ENCODE data around the gene CDC16.
"Not testable (repeated sequence)": the region's sequence is repeated elsewhere in the genome, so short reads cannot be mapped to it uniquely, and the experiment has no call there.

The CDC16 gene

DNA sequence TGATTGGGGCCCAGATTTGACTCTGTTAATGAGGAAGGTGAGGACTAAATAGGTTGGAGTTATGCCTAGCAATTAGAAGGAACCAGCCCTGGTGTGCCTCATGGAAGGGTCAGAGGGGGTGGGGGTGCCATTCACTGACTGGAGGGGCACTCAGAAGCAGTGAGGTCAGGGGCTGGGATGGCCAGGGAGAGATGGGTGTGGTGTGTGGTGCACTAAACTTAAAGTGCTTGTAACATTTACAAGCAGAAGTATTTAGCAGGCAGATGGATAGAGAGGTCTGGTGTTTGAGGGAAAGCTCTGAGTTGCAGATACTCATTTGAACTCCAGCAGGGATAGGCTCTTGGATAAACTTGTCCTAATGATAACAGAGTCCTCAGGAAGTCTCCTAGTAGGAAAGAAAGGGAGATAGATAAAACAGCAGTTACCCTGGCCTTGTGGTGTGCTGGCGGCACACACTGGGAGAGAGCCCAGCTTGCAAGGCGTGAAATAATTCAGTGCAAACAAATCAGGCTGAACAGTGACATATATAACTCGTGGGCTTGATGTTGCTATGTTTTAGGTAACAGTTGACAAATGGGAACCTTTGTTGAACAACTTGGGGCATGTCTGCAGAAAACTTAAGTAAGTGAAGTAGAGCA, 26.8 kb downstream of the CDC16 start:
- DNase-seq (ENCODE audit: low read depth in 2 of 3, low spot score in 1 of 3), result no peak

DNA sequence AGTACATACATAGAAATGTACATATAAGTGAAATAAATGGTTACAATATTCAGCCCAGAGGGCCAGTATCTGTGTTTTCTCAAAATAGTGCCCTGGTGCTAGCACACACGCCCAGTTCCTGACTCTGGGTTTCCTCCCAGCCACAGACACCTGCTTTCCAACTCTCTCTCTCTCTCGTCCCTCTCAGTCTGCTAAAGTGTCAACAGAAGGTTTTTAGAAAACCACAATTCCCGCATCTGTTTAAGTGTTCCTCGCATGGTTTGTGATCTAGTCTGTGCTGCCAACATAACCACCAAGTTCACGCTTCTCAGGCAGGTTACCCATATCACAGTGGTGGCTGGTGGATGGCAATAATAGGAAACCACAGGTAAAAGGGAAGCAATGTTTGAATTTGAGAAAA, 28.9 kb downstream of the CDC16 start:
- no peak for DNase-seq (ENCODE audit: low read depth in 2 of 3, low spot score in 1 of 3)

DNA sequence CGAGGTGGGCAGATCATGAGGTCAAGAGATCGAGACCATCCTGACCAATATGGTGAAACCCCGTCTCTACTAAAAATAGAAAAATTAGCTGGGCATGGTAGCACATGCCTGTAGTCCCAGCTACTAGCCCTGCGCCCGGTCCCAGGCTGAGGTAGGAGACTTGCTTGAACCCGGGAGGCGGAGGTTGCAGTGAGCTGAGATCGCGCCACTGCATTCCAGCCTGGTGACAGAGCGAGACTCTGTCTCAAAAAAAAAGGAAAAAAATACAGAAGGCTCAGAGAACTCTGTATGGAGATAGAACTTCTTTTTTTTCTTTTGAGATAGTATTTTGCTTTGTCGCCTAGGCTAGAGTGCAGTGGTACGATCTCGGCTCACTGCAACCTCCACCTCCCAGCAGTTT, 29.6 kb downstream of the CDC16 start:
- DNase-seq (ENCODE audit: low read depth in 2 of 3, low spot score in 1 of 3), result not testable (repeated sequence)

DNA sequence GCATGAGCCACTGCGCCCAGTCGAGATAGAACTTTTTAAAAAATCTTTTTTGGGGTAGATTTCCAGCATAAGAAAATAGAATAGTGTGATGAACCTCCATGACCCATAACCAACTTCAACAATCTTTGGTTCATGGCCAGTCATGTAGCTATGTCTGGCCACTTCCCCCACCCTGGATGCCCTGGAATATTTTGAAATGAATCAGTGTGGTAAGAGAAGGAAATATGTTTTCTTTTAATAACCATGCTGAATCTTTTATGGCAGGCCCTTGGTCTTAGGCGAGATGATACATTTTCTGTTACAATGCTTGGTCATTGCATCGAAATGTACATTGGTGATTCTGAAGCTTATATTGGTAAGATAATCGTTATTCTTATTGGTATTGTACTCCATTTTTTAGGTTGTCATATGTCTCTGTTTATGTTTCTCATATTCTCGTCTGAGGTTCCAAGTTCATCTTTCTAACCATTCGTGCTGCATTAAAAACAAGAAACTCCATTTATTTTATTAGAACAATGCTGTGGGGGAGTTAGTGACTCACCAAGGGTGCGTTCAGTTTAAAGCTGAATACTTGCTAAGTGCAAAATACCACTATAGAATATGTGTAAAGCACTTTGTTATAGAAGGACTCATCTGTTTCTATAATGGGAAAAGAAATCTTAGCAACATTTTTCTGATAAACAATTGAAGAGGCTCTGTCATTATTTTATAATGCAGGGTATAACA, 30.4 kb downstream of the CDC16 start:
- DNase-seq (ENCODE audit: low read depth in 2 of 3, low spot score in 1 of 3), result no peak

DNA sequence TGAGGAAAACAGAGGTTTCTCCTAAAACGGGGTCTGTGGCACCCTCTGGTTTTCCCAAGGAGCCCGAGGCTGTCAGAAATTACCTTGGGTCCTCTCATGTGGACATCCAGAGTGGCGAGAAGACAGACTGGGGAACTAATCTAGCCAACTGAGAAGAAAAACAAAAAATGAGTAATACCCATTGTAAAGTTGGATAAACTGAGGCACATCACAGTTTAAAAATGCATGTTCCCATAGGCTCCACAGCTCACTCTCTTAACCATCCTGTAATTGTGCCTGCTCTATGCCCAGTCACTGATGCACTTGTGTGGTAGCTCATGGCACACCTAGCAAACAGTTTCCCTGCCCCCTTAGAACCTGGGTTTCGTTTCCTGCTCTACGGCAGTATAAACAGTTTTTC, 31.5 kb downstream of the CDC16 start:
- DNase-seq (ENCODE audit: low read depth in 2 of 3, low spot score in 1 of 3), result no peak

DNA sequence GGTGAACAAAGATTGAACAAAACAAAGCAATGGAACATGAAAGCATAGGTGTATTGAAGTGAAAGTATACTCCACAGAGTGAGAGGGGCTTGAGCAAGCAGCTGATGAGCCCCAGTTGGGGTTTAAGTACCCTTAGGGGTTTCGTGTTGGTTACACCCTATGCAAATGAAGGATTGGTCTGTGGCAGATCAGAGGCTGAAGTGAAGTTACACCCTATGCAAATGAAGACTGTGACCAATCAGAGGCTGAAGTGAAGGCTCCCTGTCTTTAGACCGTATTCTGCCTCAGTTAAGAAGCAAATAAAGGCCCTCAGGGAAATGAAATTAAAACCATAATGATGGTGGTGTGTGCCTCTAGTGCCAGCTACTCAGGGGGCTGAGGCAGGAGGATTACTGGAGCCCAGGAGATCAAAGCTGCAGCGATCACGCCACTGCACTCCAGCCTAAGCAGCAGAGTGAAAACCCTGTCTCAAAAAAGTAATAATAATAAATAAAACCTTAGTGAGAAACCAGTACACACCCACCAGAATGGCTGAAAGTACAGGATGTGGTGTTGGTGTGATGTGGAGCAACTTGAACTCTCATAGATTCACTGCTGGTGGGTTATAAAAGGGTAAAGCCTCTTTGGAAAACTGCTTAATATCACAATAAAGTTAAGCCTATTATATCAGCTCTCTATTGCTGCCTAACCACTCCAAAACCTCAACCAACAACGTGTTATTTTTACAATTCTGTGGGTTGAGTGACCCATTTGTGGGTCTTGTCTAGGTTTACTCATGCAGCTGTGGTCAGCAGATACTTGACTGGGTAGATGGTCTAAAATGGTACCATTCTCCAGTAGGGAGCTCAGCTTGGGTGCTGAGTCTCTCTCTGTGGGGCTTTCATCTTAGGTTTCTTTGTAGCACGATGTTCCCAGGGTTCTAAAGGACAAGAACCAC, 33.9 kb downstream of the CDC16 start:
- DNase-seq (ENCODE audit: low read depth in 2 of 3, low spot score in 1 of 3), result no peak

DNA sequence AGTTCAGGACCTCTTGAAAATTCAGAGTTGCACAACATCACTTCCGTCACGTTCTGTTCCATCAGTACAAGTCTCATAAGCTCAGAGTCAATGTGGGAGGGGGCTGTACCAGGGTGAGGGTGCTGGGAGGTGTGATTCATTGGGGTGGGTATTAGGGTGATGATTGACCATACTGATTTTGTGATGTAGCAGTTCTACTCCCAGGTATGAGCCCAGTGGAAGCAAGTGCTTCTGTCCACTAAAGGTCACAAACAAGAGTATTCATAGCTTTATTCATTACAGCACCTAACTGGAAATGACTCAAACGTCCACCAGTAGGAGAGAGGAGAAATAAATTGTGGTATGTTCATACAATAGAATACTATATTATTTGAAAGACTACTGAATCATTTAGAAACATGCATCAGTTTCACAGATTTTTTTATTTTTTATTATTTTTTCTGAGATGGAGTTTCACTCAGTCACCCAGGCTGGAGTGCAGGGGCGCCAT, 34.6 kb downstream of the CDC16 start:
- DNase-seq (ENCODE audit: low read depth in 2 of 3, low spot score in 1 of 3), result no peak

DNA sequence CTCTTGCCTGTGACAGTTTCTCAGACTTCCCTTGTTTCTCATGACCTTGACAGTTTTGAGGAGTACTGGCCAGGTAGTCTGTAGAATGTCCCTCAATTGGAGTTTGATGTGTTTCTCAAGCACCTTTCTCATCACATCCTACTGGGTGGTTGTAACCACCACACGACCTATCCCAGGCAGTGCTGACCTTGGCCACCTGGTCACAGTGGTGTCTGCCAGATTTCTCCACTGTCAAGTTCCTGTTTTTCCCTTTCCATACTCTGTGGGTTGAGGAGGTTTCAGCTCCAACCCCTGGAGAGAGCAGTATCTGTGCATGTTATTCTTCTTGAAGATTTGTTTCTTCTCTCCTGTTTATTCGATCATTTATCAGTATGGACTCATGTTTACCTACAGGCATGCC, 38.3 kb downstream of the CDC16 start:
- DNase-seq (ENCODE audit: low read depth in 2 of 3, low spot score in 1 of 3), result no peak

DNA sequence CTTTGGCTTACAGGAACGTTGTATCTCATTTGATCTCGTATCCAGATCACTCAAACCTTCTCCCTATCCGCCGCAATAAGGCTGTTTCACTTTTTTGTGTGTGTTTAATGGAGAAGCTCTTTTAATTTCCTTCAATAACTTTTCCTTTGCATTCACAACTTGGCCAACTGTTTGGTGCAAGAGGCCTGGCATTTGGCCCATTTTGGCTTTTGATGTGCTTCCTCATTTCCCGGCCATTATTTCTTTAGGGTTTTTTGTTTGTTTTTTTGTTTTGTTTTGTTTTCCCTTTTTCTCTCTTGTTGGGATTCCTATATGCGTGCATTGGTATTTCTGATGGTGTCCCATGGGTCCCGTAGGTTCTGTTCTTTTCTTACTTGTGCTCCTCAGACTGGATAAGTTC, 40.6 kb downstream of the CDC16 start:
- no peak for DNase-seq (ENCODE audit: low read depth in 2 of 3, low spot score in 1 of 3)

DNA sequence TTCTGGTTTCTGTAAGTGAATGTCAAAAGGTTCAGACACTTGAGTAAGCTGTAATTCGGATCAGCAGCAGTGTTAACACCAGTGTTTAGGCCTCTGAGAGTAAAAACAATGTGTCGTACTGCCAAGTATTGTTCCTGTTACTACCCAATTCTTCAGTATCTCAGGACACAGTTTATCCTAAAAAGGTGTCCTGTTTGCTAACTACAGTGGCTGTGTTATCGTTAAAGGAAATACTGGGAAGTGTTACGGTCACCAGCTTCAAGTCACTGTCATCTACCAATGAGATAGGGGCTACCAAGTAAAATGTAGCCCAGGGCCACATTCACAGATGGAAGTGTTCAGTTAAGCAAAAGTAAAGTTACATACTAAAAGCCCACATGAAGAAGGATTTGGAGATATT, 44.4 kb downstream of the CDC16 start:
- no peak for DNase-seq (ENCODE audit: low read depth in 2 of 3, low spot score in 1 of 3)

DNA sequence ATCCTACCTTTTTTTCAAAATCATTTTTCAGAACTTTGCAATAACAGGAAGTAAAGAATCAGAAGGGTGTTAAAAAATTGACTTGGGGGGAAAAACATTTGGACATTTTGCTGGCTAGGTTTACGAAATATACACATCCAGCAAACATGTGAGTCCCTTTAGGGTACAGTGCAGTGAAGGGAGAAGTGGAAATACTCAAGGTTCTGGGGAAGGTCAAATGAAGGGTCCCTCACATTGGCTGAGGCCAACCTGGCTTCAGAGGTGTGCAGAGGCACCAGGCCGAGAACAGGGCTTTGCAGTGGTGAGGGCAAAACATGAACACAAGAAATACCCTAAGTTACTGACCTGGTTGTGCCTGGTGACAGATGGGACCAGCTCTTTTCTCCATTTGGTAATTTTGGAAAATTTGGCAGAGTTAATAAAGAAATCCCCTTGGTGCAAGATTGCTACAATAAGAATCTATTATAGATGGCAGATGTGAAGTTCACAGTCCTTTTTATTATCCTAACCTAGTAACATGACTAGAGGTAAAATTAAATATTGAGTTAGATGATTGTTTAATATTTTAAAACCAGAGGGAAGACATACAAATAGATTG, 45.2 kb downstream of the CDC16 start:
- no peak for DNase-seq (ENCODE audit: low read depth in 2 of 3, low spot score in 1 of 3)

DNA sequence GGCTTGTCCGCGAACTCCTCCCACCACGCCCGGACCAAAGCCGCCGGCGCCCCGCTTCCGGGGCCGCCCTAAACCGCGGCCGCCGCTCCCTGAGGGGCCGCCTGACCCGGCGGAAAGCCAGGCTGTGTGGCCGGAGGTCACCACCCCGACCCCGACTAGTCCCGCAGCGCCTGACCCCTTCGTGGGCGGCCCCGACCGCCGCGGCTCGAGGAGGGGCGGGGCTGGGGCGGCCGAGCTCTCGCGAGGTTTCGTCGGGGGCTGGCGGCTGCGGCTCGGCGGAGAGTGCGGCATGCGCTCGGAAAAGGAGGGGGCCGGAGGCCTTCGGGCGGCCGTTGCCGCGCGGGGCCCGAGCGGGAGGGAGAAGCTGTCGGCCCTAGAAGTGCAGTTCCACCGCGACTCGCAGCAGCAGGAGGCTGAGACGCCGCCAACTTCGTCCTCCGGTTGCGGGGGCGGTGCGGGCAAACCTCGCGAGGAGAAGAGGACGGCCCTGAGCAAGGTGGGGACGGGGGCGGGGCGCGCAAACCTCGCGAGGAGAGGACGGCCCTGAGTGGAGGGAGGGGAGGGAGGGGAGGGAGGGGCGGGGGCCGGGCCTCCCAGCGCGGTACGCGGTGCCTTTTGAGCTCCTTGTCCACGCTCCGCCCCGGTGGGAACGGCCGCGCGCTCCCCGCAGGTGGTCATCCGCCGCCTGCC, 46.8 kb downstream of the CDC16 start, which contains the start of gene UPF3A:
TSS of gene UPF3A (plus strand) at position 251 of the 690 bp plus-strand sequence. CDS start at position 290, 39 bp downstream.
- peak; percentile 80 to 86 (median 80) for DNase-seq (ENCODE audit: low read depth in 2 of 3, low spot score in 1 of 3)

DNA sequence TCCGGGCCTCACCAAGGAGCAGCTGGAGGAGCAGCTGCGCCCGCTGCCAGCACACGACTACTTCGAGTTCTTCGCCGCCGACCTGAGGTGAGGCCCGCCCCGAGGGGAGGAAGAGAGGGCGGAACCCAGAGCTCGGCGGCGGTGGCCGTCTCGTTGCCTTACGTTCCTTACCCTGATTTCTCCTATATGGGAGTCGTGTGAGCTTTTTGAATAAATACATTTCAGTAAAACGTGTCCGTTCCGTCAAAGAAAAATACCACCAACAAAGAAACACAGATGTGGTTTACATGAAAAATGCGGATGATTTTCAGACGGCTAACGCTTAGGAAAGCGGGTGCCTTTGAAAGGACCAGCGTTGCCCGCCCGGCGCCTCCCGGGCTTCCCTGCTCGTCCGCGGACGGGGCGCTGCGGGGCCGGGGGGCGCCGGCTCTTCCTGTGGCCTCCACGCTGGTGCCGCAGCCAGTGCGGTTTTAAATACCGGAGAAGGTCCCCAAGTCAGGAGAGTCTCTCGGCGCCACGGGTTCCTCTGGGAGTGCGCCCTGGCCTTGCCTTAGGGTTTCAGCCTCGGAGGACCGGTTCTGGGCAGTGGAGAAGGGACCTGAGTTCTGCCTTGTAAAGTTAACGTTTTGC, 47.5 kb downstream of the CDC16 start:
- DNase-seq (ENCODE audit: low read depth in 2 of 3, low spot score in 1 of 3), result peak; percentile 2 to 49 (median 21)

DNA sequence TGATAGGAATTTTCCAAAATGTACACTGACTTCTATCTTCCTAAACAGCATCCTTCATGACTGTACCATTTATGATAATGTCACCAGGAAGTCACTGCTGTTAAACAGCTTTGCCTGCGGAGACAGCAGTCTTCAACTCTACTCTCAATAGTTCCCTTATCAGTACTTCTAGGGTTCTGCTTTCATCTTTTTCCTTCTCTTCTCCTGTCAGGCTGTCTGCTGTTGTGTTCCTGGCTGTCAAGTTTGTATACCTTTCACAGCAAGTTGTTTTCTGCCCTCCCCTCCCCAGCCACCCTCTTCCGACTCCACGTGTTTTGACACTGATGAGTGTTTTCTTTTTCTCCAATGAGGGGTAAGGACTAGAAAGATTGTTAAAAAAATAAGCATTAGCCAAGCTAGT, 48.9 kb downstream of the CDC16 start:
- no peak for DNase-seq (ENCODE audit: low read depth in 2 of 3, low spot score in 1 of 3)

DNA sequence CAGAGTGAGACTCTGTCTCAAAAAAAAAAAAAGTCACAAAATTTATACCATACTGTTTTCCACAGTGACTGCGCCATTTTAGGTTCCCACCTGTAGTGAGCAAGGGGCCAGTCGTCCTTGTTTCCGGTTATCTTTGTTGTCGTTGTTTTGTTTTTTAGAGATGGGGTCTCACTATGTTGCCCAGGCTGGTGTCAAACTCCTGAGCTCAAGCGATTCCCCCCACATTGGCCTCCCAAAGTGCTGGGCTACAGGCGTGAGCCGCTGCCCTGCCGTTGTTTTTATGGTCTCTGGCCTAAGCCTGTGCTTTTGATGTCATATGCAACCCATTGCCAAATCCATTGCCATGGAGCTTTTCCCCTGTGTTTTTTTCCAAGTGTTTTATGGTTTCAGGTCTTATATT, 50.0 kb downstream of the CDC16 start:
- no peak for DNase-seq (ENCODE audit: low read depth in 2 of 3, low spot score in 1 of 3)

DNA sequence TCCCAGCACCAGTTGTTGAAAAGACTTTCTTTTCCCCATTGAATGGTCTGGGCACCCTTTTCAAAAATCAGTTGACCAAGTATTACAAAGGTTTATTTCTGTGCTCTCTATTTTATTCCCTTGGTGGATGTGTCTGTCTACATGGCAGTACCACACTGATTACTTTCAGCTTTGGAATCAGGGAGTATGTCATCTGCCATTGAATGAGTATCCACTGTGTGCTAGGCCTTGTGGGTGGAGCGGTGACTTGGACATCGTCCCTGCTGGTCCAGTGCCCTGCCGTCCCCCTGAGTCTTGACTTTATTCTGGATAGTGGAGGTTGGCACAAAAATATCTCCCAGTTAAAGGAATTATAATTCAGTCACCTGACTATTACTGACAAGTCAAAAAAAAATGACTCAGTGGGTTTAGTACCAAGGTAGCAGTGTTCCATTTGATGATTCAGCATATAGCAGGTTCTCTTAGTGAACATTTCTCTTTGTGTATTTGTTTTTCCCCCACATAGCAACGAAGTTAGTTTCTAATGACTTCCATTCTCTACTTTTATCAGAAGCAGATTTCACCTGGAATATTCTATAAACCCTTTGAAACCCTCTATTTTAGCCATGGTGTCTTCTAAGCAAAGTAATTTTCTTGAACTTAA, 50.6 kb downstream of the CDC16 start:
- DNase-seq (ENCODE audit: low read depth in 2 of 3, low spot score in 1 of 3), result no peak

DNA sequence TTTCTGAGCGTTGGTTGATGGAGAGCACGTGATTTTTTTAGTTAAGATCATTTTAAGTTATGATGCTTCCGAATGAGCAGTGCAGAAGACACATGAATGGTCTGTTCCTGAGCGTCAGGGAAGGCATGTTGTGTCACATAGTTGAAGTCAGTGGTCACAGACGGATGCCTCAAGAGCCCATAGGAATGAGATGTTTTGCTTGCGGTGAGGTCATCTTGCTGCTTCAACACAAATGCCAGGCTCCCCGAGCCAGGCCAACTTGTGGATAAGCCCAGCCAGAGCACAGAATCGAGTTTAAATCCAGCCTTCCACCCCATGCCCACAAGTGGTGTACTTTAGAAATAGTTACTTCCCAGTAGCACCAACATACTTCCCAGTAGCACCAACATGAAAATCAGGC, 52.1 kb downstream of the CDC16 start:
- DNase-seq (ENCODE audit: low read depth in 2 of 3, low spot score in 1 of 3), result no peak

DNA sequence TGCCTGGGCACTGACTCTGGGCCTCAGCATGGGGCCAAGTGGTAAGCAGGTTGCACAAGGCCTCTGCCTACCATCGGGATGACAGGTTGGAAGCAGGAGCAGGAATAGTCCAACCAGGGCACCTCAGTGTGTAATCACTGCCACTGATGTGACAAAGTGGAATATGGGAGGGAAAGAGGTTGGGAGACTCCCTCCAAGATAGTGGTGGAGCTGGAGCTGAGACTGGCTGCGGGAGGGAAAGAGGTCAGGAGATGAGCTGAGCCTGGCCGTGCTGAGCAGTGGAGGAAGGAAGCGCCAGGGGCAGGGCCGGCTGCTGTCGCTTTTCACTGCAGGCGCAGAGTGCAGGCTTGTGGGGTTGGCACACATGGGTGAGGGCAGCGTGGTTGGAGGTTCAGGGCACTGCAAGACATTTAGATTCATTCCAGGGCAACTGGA, 53.5 kb downstream of the CDC16 start:
- no peak for DNase-seq (ENCODE audit: low read depth in 2 of 3, low spot score in 1 of 3)

DNA sequence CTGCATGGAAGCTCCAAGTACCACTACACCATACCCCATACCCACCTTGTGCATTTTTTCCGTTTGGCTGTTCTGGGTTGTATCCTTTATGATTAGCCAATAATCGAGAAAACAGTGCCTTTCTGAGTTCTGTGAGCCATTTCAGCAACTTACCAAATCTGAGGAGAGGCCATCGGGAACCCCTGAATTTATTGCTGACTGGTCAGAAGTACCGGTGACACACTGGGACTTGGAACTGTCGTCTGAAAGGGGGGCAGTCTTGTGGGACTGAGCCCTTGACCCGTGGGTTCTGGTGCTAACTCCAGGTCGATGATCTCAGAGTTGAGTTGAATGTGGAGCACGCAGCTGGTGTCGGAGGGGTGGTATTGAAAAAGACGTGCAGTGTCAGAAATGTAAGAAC, 61.8 kb downstream of the CDC16 start:
- no peak for DNase-seq (ENCODE audit: low read depth in 2 of 3, low spot score in 1 of 3)

DNA sequence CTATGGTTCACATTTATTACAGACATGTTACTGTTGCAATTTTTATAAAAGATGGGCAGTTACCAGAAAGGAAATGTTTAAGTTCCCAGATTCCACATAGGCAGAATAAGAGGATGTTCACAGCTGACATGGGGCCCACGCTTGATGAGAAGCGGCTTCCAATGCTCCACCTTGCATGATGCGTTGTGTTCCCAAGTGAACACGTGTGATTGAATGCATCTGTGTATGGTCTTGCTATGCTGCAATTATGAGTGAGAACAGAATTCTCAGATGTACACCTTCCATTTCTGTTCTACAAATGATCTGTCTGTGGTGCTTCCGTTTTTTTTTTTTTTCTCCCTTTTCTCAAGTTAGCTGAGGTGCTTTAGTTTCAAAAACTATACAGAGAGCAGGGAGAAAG, 62.2 kb downstream of the CDC16 start:
- no peak for DNase-seq (ENCODE audit: low read depth in 2 of 3, low spot score in 1 of 3)

Measured in stimulated activated CD4-positive, alpha-beta T cell treated with anti-CD3 and anti-CD28 coated beads, Interleukin-12 subunit alpha, Interleukin-12 subunit beta, amount 100 ng/mL, for 48 hours (primary cell).